Retinal pigment epithelial cell (primary cell): ENCODE data around the gene MMEL1.
A peak's percentile ranks its signal among the peaks of the same experiment; 100 is the strongest.

ENCODE experiments used
- DNase-seq: peaks from one replicate; pipeline ENCODE4 v3.0.0-alpha.2; 2010; ENCODE audit warnings: low read depth
- H3K4me3 ChIP-seq: 2 replicates; pipeline ENCODE4 v1.5.1; 2011; ENCODE audit warnings: mild to moderate bottlenecking, low read length, control low read depth, moderate library complexity
- TF ChIP-seq, protein P1 (sequence below): conservative IDR thresholded peaks from 2 replicates; pipeline ENCODE4 v1.5.1; 2011; ENCODE audit warnings: low read depth, low read length, control low read depth, inconsistent platforms

The MMEL1 gene

GRCh38 chr1:2591581-2592261 lies 41.1 kb downstream of the MMEL1 start:
- no peak overlapping the region for H3K4me3 ChIP-seq
- DNase-seq: no peak
- TF ChIP-seq, protein P1, sequence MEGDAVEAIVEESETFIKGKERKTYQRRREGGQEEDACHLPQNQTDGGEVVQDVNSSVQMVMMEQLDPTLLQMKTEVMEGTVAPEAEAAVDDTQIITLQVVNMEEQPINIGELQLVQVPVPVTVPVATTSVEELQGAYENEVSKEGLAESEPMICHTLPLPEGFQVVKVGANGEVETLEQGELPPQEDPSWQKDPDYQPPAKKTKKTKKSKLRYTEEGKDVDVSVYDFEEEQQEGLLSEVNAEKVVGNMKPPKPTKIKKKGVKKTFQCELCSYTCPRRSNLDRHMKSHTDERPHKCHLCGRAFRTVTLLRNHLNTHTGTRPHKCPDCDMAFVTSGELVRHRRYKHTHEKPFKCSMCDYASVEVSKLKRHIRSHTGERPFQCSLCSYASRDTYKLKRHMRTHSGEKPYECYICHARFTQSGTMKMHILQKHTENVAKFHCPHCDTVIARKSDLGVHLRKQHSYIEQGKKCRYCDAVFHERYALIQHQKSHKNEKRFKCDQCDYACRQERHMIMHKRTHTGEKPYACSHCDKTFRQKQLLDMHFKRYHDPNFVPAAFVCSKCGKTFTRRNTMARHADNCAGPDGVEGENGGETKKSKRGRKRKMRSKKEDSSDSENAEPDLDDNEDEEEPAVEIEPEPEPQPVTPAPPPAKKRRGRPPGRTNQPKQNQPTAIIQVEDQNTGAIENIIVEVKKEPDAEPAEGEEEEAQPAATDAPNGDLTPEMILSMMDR: no peak

GRCh38 chr1:2591233-2591580 lies 41.6 kb downstream of the MMEL1 start:
- TF ChIP-seq, protein P1: no peak
- H3K4me3 ChIP-seq: no peak overlapping the region
- DNase-seq: no peak

GRCh38 chr1:2590233-2591141 lies 42.3 kb downstream of the MMEL1 start:
- DNase-seq: no peak
- no peak overlapping the region for H3K4me3 ChIP-seq
- TF ChIP-seq, protein P1: no peak

DNA sequence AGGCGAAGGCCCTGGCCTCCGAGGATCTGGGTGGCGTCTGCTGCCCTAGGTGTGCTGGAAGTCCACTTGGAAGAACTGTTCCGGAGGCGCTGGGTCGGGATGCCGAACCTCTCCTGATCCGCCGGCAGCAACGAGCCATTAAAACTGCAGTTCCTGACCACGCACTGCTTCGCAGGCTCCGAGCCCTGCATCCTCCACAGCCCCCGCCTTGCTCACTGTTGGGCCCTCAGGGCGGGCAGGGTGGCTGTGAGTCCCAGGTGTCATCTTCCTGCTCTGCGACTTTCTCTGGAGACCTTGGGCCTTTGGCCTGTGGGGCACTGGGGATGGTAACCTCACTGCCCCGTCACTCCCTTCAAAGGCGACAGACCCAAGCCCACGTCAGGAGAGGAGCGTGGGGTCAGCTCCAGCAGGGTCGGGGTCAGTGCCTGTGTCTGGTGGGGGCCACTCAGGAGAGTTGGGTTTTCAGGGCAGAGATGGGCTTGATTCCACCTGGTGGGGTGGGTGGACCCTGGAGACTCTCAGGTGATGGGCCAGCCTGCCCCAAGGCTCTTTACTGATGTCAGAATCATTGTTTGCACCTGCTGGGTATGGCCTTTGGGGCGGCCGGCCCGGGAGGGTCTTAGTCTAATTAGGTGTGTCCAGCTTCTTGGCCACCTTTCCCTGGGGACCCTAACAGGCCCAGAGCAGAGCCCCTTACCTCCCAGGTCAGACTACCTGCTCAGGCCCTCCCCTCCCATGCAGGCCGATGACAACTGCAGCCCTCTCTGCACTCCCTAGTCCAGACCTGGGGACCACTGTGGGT lies 43.2 kb downstream of the MMEL1 start:
- TF ChIP-seq, protein P1: no peak
- H3K4me3 ChIP-seq: no peak overlapping the region
- no peak for DNase-seq

DNA sequence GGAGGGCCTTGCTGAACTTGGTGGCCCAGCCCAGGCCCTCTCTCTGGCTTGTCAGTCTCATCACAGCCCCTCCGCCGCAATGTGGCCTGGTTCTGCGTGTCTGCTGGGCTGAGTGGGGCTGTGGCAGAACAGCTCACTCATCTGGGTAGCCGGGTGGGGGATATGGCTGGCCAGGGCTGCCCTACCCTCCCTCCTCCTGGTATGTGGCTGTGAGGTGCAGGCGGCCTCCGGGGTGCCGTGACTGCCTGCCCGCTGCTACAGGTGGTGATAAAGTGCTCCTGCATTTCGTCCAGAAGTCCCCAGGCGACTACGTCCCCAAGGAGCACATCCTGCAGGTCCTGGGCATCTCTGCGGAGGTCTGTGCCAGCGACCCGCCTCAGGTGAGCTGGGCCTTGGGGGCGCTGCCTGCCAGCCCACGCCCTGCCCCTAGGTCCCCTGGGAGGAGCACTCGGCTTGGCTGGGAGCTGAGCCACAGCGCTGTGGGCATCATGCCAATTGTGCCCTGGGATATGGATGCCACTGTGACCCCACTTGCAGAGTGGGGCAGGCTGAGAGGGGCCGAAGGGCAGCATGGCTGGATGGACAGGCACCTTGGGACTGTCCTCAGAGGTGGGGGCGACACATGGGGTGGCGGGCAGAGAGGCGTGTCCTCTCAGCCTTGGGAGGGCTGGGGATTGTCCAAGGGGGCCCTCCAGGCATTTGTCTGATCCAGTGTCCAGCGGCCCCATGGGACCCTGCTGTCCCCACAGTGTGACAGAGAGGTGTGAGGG lies 44.0 kb downstream of the MMEL1 start:
- no peak overlapping the region for H3K4me3 ChIP-seq
- TF ChIP-seq, protein P1: no peak
- DNase-seq: no peak

- TF ChIP-seq, protein P1: no peak
- peak overlapping the region; percentile 64 for H3K4me3 ChIP-seq
- no peak for DNase-seq
Observed at GRCh38 chr1:2587860-2588571, 44.8 kb downstream of the MMEL1 start.
